ENCODE results near the gene STK16.

STK16 gene

DNA sequence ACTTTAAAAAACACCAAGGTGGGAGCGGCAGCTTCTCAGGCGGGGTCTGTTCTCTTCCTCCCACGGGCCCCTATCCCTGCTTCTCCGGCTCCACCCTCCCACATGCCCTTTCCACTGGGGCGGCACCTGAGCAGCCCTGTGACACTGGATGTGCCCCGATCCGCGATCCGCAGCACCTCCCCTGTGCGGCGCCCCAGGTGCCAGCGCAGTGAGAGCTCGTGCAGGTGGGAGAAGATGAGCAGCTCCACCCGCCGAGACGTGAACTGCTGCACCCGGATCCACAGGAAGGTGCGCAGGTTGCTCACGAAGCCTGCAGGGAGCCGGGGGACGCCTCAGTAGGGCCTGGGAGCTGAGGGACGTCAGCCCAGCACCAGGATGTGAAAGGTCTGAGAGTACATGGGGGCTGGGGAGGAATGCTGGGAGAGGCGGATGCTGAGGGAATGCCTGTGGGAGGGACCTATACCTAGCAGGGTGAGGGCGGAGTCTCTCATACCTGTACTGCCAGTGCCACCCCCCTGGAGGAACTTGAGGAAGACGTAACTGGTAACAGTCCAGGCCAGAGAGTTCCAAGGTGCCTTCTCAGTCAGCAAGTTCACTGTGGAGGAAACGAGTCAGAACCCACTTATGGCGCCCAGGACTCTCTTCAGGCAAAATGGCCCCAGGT lies 29.3 kb upstream of the STK16 start:
- Histone ChIP-seq H3K4me3 (ENCODE audit: low read depth in 1 of 2, low read length in 2 of 2) (no peak overlapping the region), H3K36me3 (ENCODE audit: control insufficient read depth in 1 of 2, insufficient read depth in 2 of 2, low read length in 2 of 2) (peaks cover 18 to 68% of the 10 kb centered on the region in 2 donors), H3K27me3 (ENCODE audit: low read depth, low read length) (no peaks in the 10 kb centered on the region), H3K4me1 (ENCODE audit: control insufficient read depth in 1 of 2, insufficient read depth in 2 of 2, low read length in 2 of 2) (peaks cover 7 to 35% of the 10 kb centered on the region in 2 donors), H3K27ac (ENCODE audit: low read length) (no peak overlapping the region), H3K9me3 (ENCODE audit: control insufficient read depth in 1 of 2, low read length in 2 of 2) (no peaks in the 10 kb centered on the region)

DNA sequence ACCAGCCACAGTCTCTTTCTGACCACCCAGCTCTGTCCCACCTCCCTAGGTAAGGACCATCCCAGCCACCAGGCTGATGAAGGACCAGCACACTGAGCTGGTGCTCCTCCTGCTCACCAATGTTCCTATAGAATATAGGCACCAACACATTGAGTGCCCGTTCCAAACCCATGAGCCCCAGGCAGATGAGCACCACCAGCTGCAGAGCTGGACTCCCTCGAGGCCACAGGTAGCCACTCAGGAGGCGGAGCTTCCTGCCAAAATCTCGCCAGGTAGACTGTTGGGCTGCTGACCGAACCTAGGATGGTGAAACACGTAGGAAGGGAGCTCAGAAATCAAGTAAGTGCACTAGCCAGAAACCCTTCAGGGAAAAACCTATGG lies 28.8 kb upstream of the STK16 start:
- peaks cover 7 to 35% of the 10 kb centered on the region in 2 donors for H3K4me1 ChIP-seq (ENCODE audit: control insufficient read depth in 1 of 2, insufficient read depth in 2 of 2, low read length in 2 of 2)
- no peaks in the 10 kb centered on the region for H3K9me3 ChIP-seq (ENCODE audit: control insufficient read depth in 1 of 2, low read length in 2 of 2)
- H3K36me3 ChIP-seq (ENCODE audit: control insufficient read depth in 1 of 2, insufficient read depth in 2 of 2, low read length in 2 of 2), result peaks cover 23 to 71% of the 10 kb centered on the region in 2 donors
- no peak overlapping the region for H3K27ac ChIP-seq (ENCODE audit: low read length)
- H3K4me3 ChIP-seq (ENCODE audit: low read depth in 1 of 2, low read length in 2 of 2), result no peak overlapping the region
- H3K27me3 ChIP-seq (ENCODE audit: low read depth, low read length), result no peaks in the 10 kb centered on the region

- Histone ChIP-seq H3K27ac (ENCODE audit: low read length) (peak overlapping the region; percentile 69), H3K4me1 (ENCODE audit: control insufficient read depth in 1 of 2, insufficient read depth in 2 of 2, low read length in 2 of 2) (peaks cover 7 to 35% of the 10 kb centered on the region in 2 donors), H3K9me3 (ENCODE audit: control insufficient read depth in 1 of 2, low read length in 2 of 2) (no peaks in the 10 kb centered on the region), H3K27me3 (ENCODE audit: low read depth, low read length) (no peaks in the 10 kb centered on the region), H3K36me3 (ENCODE audit: control insufficient read depth in 1 of 2, insufficient read depth in 2 of 2, low read length in 2 of 2) (peaks cover 39 to 75% of the 10 kb centered on the region in 2 donors), H3K4me3 (ENCODE audit: low read depth in 1 of 2, low read length in 2 of 2) (peak overlapping the region; percentile 60 to 75)
Observed at GRCh38 chr2:219218217-219218731, 27.0 kb upstream of the STK16 start.

GRCh38 chr2:219218732-219219701 lies 26.3 kb upstream of the STK16 start, which contains the start of gene ABCB6:
Gene ABCB6, minus strand, starts transcription at chr2:219218958. Its CDS starts 285 bp downstream, at chr2:219218673.
- no peaks in the 10 kb centered on the region for H3K27me3 ChIP-seq (ENCODE audit: low read depth, low read length)
- peak within 1 kb of the TSS; percentile 60 to 75 for H3K4me3 ChIP-seq (ENCODE audit: low read depth in 1 of 2, low read length in 2 of 2)
- H3K27ac ChIP-seq (ENCODE audit: low read length), result peak within 1 kb of the TSS; percentile 69
- peaks cover 42 to 75% of the 10 kb centered on the region in 2 donors for H3K36me3 ChIP-seq (ENCODE audit: control insufficient read depth in 1 of 2, insufficient read depth in 2 of 2, low read length in 2 of 2)
- no peaks in the 10 kb centered on the region for H3K9me3 ChIP-seq (ENCODE audit: control insufficient read depth in 1 of 2, low read length in 2 of 2)
- H3K4me1 ChIP-seq (ENCODE audit: control insufficient read depth in 1 of 2, insufficient read depth in 2 of 2, low read length in 2 of 2), result peaks cover 7 to 35% of the 10 kb centered on the region in 2 donors

DNA sequence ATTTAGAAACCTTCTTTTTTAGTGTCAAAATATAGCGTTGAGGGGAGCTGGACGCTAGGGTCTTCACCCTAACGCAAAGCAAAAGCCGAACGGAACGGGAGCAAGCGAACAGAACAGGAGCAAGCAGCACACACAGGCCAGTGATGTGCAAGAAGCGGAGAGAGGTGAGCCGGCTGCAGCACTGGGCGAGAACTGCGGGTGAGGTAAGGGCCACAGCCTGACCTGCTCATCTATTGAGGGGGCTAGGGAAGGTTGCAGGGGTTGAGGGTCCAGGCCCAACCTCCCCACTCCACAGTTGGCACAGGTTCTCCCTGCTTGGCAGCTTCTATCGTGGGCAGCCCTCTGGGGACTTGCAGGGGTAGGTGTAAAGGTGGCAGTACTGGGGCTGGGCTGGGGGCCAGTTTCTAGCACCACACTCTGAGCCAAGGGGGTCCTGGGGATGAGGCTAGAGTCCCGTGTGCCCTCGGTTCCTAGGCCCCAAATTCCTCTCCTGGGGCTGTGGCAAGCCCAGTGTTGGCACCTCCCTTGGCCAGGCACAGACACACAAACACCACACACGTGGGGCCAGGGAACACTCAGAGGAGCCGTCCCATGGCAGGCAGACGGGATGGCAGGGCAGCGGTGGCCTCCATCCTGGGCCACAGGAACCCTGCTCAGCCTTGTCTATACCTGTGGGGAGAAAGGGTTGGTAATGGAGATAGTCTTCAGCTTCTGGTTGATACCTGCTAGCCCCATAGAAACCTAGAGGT lies 25.3 kb upstream of the STK16 start:
- Histone ChIP-seq H3K36me3 (ENCODE audit: control insufficient read depth in 1 of 2, insufficient read depth in 2 of 2, low read length in 2 of 2) (peaks cover 47 to 76% of the 10 kb centered on the region in 2 donors), H3K4me3 (ENCODE audit: low read depth in 1 of 2, low read length in 2 of 2) (peak overlapping the region in 1 of 2 donors; percentile 75), H3K9me3 (ENCODE audit: control insufficient read depth in 1 of 2, low read length in 2 of 2) (no peaks in the 10 kb centered on the region), H3K27me3 (ENCODE audit: low read depth, low read length) (no peaks in the 10 kb centered on the region), H3K4me1 (ENCODE audit: control insufficient read depth in 1 of 2, insufficient read depth in 2 of 2, low read length in 2 of 2) (peaks cover 7 to 35% of the 10 kb centered on the region in 2 donors), H3K27ac (ENCODE audit: low read length) (peak overlapping the region; percentile 69)

GRCh38 chr2:219220652-219221402 lies 24.5 kb upstream of the STK16 start:
- Histone ChIP-seq H3K4me3 (ENCODE audit: low read depth in 1 of 2, low read length in 2 of 2) (no peak overlapping the region), H3K36me3 (ENCODE audit: control insufficient read depth in 1 of 2, insufficient read depth in 2 of 2, low read length in 2 of 2) (peaks cover 54 to 77% of the 10 kb centered on the region in 2 donors), H3K27me3 (ENCODE audit: low read depth, low read length) (no peaks in the 10 kb centered on the region), H3K4me1 (ENCODE audit: control insufficient read depth in 1 of 2, insufficient read depth in 2 of 2, low read length in 2 of 2) (peaks cover 7 to 35% of the 10 kb centered on the region in 2 donors), H3K27ac (ENCODE audit: low read length) (no peak overlapping the region), H3K9me3 (ENCODE audit: control insufficient read depth in 1 of 2, low read length in 2 of 2) (no peaks in the 10 kb centered on the region)

DNA sequence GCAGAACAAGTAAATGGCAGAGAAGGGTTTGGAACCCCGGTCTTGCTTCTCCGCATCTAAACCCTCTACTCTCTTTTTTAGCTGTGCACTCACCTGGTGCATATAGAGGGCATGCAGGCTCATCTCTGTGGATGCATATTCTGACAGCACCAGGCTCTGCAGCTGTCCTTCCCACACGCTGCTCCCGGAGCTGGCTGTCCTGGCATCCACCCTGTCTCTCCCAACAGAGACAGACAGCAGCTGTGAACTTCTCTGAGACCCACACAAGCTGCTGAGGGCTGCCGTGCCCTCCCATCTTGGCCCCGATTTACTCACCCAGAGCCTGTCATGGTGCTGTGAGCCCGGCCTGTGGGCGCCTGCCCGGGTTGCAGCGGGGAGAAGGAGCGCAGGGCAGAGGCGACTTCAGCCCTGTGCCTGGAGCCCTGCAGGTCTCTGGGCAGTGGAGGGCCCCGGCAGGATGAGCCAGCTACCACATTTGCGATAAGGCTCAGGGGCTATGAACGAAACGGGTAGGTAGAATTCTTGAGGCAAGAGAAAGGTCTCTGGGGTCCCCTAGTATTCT lies 23.2 kb upstream of the STK16 start:
- H3K36me3 ChIP-seq (ENCODE audit: control insufficient read depth in 1 of 2, insufficient read depth in 2 of 2, low read length in 2 of 2), result peaks cover 55 to 69% of the 10 kb centered on the region in 2 donors
- H3K27me3 ChIP-seq (ENCODE audit: low read depth, low read length), result no peaks in the 10 kb centered on the region
- H3K9me3 ChIP-seq (ENCODE audit: control insufficient read depth in 1 of 2, low read length in 2 of 2), result no peaks in the 10 kb centered on the region
- H3K4me1 ChIP-seq (ENCODE audit: control insufficient read depth in 1 of 2, insufficient read depth in 2 of 2, low read length in 2 of 2), result peaks cover 7 to 31% of the 10 kb centered on the region in 2 donors
- no peak overlapping the region for H3K4me3 ChIP-seq (ENCODE audit: low read depth in 1 of 2, low read length in 2 of 2)
- H3K27ac ChIP-seq (ENCODE audit: low read length), result no peak overlapping the region

GRCh38 chr2:219223831-219224610 lies 21.3 kb upstream of the STK16 start:
- Histone ChIP-seq H3K4me1 (ENCODE audit: control insufficient read depth in 1 of 2, insufficient read depth in 2 of 2, low read length in 2 of 2) (peaks cover 17 to 29% of the 10 kb centered on the region in 2 donors), H3K27me3 (ENCODE audit: low read depth, low read length) (no peaks in the 10 kb centered on the region), H3K4me3 (ENCODE audit: low read depth in 1 of 2, low read length in 2 of 2) (no peak overlapping the region), H3K27ac (ENCODE audit: low read length) (no peak overlapping the region), H3K9me3 (ENCODE audit: control insufficient read depth in 1 of 2, low read length in 2 of 2) (no peaks in the 10 kb centered on the region), H3K36me3 (ENCODE audit: control insufficient read depth in 1 of 2, insufficient read depth in 2 of 2, low read length in 2 of 2) (peaks cover 55 to 62% of the 10 kb centered on the region in 2 donors)

- Histone ChIP-seq H3K4me3 (ENCODE audit: low read depth in 1 of 2, low read length in 2 of 2) (no peak overlapping the region), H3K9me3 (ENCODE audit: control insufficient read depth in 1 of 2, low read length in 2 of 2) (no peaks in the 10 kb centered on the region), H3K36me3 (ENCODE audit: control insufficient read depth in 1 of 2, insufficient read depth in 2 of 2, low read length in 2 of 2) (peaks cover 55% of the 10 kb centered on the region in 2 donors), H3K27me3 (ENCODE audit: low read depth, low read length) (no peaks in the 10 kb centered on the region), H3K27ac (ENCODE audit: low read length) (no peak overlapping the region), H3K4me1 (ENCODE audit: control insufficient read depth in 1 of 2, insufficient read depth in 2 of 2, low read length in 2 of 2) (peaks cover 10 to 20% of the 10 kb centered on the region in 2 donors)
Observed at GRCh38 chr2:219225350-219225749, 19.9 kb upstream of the STK16 start.
